Epithelial cell of esophagus (primary cell): ENCODE results near the gene RARB.

Experiments used
- DNase-seq: peaks from one replicate; pipeline ENCODE4 v3.0.0; 2010; ENCODE audit warnings: low read depth
- H3K4me3 ChIP-seq: 2 replicates; pipeline ENCODE4 v1.5.1; 2011; ENCODE audit warnings: mild to moderate bottlenecking, low read length, control low read depth
- TF ChIP-seq, protein P1 (sequence below): IDR thresholded peaks from 2 replicates; pipeline ENCODE4 v1.5.1; 2011; ENCODE audit warnings: low read depth, mild to moderate bottlenecking, low read length, control low read depth, inconsistent platforms; ENCODE audit not compliant: insufficient read depth; ENCODE audit errors: missing control alignments

Gene RARB

GRCh38 chr3:25619382-25619781 lies 191.3 kb downstream of the RARB start:
- DNase-seq, result no peak
- no peak overlapping the region for H3K4me3 ChIP-seq
- TF ChIP-seq, protein P1, sequence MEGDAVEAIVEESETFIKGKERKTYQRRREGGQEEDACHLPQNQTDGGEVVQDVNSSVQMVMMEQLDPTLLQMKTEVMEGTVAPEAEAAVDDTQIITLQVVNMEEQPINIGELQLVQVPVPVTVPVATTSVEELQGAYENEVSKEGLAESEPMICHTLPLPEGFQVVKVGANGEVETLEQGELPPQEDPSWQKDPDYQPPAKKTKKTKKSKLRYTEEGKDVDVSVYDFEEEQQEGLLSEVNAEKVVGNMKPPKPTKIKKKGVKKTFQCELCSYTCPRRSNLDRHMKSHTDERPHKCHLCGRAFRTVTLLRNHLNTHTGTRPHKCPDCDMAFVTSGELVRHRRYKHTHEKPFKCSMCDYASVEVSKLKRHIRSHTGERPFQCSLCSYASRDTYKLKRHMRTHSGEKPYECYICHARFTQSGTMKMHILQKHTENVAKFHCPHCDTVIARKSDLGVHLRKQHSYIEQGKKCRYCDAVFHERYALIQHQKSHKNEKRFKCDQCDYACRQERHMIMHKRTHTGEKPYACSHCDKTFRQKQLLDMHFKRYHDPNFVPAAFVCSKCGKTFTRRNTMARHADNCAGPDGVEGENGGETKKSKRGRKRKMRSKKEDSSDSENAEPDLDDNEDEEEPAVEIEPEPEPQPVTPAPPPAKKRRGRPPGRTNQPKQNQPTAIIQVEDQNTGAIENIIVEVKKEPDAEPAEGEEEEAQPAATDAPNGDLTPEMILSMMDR, result no peak

DNA sequence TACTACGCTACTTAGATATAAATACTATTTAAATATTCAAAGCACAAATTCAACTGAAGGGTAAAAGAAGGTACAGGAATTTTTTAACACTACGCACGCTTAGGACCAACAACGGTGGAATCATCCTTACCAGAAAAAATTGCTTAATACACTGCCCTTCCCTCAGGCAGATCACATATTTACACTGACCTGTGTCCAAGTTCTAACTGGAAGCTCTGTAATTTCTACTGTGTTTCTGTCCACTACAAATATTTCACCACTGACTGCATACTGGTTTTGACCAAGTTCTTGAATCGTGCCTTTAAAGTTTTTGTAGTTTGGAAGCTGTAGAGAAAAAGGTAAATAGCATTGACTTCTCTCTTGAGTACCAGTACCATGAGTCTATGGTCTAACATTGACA lies 192.4 kb downstream of the RARB start:
- DNase-seq, result no peak
- no peak overlapping the region for H3K4me3 ChIP-seq
- TF ChIP-seq, protein P1, result no peak

DNA sequence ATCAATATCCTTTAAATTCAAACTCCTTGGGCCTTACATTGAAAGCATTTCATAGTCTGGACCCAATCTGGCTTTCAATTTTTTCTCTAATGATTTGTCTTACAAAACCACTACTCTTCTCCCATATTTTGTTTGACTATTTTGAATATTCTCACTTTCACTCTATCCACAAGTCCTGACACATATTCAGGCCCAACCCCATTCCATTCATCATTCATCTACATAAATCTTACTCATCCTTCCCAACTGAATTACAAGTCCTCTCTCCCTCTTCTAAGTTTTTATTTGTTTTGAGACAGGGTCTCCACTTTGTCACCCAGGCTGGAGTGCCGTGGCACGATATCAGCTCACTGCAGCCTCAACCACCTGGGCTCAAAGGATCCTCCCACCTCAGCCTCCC lies 193.0 kb downstream of the RARB start:
- H3K4me3 ChIP-seq, result no peak overlapping the region
- TF ChIP-seq, protein P1, result no peak
- peak; percentile 72 for DNase-seq

- H3K4me3 ChIP-seq, result no peak overlapping the region
- TF ChIP-seq, protein P1, result no peak
- no peak for DNase-seq
Observed at GRCh38 chr3:25631989-25632388, 203.9 kb downstream of the RARB start.

DNA sequence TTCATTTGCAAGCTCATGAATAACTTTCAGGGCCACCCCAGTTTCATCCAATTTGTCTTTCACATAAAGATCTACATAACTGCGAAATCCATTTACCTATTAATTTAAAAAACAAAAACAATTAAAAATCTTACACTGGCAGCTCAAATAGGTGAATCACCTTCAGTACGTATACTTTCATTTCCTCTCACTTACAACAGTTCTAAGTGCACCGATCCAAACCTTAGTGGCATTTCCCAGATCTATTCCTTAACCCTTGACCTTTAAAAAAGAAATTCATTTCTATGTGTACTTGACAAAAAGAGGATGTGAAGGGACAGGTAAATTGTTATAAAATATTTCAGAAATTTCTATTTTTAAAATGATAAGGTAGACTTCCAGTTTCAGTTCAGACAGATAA lies 205.9 kb downstream of the RARB start:
- TF ChIP-seq, protein P1, result no peak
- no peak for DNase-seq
- no peak overlapping the region for H3K4me3 ChIP-seq

DNA sequence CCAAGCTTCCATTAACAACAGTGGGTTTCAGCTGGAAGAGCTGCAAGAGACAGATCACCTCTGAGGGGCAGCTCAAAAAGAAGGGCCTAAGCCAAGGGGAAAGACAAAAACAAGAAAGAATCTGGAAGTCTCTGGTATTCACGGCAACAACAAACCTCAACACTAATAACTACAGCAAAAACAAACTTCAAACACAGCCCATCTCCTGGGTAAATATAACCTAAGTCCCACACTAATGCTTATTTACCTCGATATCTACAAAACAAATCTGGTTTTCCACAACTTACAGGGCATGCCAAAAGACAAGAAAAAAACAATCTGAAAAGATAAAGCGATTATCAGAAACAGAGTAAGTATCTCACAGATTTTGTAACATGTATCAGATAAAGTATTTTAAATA lies 207.0 kb downstream of the RARB start:
- TF ChIP-seq, protein P1, result no peak
- H3K4me3 ChIP-seq, result no peak overlapping the region
- no peak for DNase-seq
